T47D (cell line): ENCODE data around the gene STAT1.

Source experiments
- DNase-seq, 2 experiments: peaks; one replicate each; pipeline versions ENCODE4 v3.0.0 to v3.0.0-alpha.2; 2011 to 2012; ENCODE audit warnings: low read depth in 1 of 2, low spot score in 1 of 2
- JUND ChIP-seq: IDR thresholded peaks from 2 replicates; pipeline ENCODE4 v1.6.1; 2012; ENCODE audit warnings: low read depth
- in situ Hi-C: cut with HindIII; loops from 2 replicates; pipeline ENCODE4 v1.10.0; 2016; ENCODE audit warnings: low sequenced_read_pairs, low pct_unique_long_range_greater_than_20kb

STAT1 gene

GRCh38 chr2:191010887-191011885 is 2.8 kb downstream of the STAT1 start:
- no peak for DNase-seq
- no peak for TF ChIP-seq JUND
- in situ Hi-C loops = no loop called here

- TF ChIP-seq JUND = no peak
- in situ Hi-C loops = no loop called here
- no peak for DNase-seq
These were observed 4.2 kb downstream of the STAT1 start for GRCh38 chr2:191009541-191010374.

- TF ChIP-seq JUND = no peak
- no peak for DNase-seq
- in situ Hi-C loops = no loop called here
These were observed 5.7 kb downstream of the STAT1 start for GRCh38 chr2:191008286-191008685.

GRCh38 chr2:191006997-191007783 is 6.8 kb downstream of the STAT1 start:
- in situ Hi-C loops = no loop called here
- no peak for DNase-seq
- TF ChIP-seq JUND = no peak

GRCh38 chr2:191006297-191006696 is 7.7 kb downstream of the STAT1 start:
- no peak for TF ChIP-seq JUND
- in situ Hi-C loops = no loop called here
- DNase-seq = no peak

- no peak for TF ChIP-seq JUND
- DNase-seq = no peak
- in situ Hi-C loops = no loop called here
These were observed 10.3 kb downstream of the STAT1 start for GRCh38 chr2:191003405-191004309.

- in situ Hi-C loops = no loop called here
- no peak for TF ChIP-seq JUND
- no peak for DNase-seq
These were observed 12.3 kb downstream of the STAT1 start for GRCh38 chr2:191001624-191002023.

GRCh38 chr2:191001032-191001431 is 12.9 kb downstream of the STAT1 start:
- no peak for DNase-seq
- in situ Hi-C loops = no loop called here
- TF ChIP-seq JUND = no peak

- TF ChIP-seq JUND = no peak
- DNase-seq = no peak
- in situ Hi-C loops = no loop called here
These were observed 13.9 kb downstream of the STAT1 start for GRCh38 chr2:190999949-191000665.

GRCh38 chr2:190999058-190999457 is 14.9 kb downstream of the STAT1 start:
- TF ChIP-seq JUND = no peak
- in situ Hi-C loops = no loop called here

GRCh38 chr2:190997526-190998113 is 16.4 kb downstream of the STAT1 start:
- no peak for TF ChIP-seq JUND
- DNase-seq = no peak
- in situ Hi-C loops = no loop called here

More at GRCh38 chr2:190999058-190999457, 14.9 kb downstream of the STAT1 start:
- no peak for DNase-seq
